Measurements from ENCODE around the gene GGNBP2.

Gene GGNBP2

GRCh38 chr17:36597866-36598777, 53.4 kb downstream of the GGNBP2 start:
- TF ChIP-seq GATA2 (IDR thresholded peaks at IDR 0.05; ENCODE audit: low read depth, low read length) (no peak), GATA3 (IDR thresholded peaks at IDR 0.05; ENCODE audit: low read depth, low read length) (no peak)

GRCh38 chr17:36598951-36599401, 54.3 kb downstream of the GGNBP2 start:
- TF ChIP-seq GATA2 (IDR thresholded peaks at IDR 0.05; ENCODE audit: low read depth, low read length) (no peak), GATA3 (IDR thresholded peaks at IDR 0.05; ENCODE audit: low read depth, low read length) (no peak)

- TF ChIP-seq GATA2 (IDR thresholded peaks at IDR 0.05; ENCODE audit: low read depth, low read length) (no peak), GATA3 (IDR thresholded peaks at IDR 0.05; ENCODE audit: low read depth, low read length) (no peak)
These were observed 55.0 kb downstream of the GGNBP2 start for GRCh38 chr17:36599546-36600250.

- no peak for TF ChIP-seq GATA3 (IDR thresholded peaks at IDR 0.05; ENCODE audit: low read depth, low read length)
- no peak for TF ChIP-seq GATA2 (IDR thresholded peaks at IDR 0.05; ENCODE audit: low read depth, low read length)
These were observed 55.7 kb downstream of the GGNBP2 start for GRCh38 chr17:36600465-36600864.

GRCh38 chr17:36600936-36601302, 56.2 kb downstream of the GGNBP2 start:
- no peak for TF ChIP-seq GATA2 (IDR thresholded peaks at IDR 0.05; ENCODE audit: low read depth, low read length)
- TF ChIP-seq GATA3 (IDR thresholded peaks at IDR 0.05; ENCODE audit: low read depth, low read length): no peak

- TF ChIP-seq GATA2 (IDR thresholded peaks at IDR 0.05; ENCODE audit: low read depth, low read length): no peak
- no peak for TF ChIP-seq GATA3 (IDR thresholded peaks at IDR 0.05; ENCODE audit: low read depth, low read length)
These were observed 56.7 kb downstream of the GGNBP2 start, which contains the start of gene MRM1 for GRCh38 chr17:36601303-36602029. Gene MRM1 (plus strand): TSS chr17:36601583. CDS start chr17:36601811, 228 bp downstream.

GRCh38 chr17:36602030-36602748, 57.5 kb downstream of the GGNBP2 start:
- TF ChIP-seq GATA3 (IDR thresholded peaks at IDR 0.05; ENCODE audit: low read depth, low read length) (no peak), GATA2 (IDR thresholded peaks at IDR 0.05; ENCODE audit: low read depth, low read length) (no peak)

GRCh38 chr17:36602924-36603384, 58.2 kb downstream of the GGNBP2 start:
- TF ChIP-seq GATA3 (IDR thresholded peaks at IDR 0.05; ENCODE audit: low read depth, low read length): no peak
- TF ChIP-seq GATA2 (IDR thresholded peaks at IDR 0.05; ENCODE audit: low read depth, low read length): no peak

- no peak for TF ChIP-seq GATA2 (IDR thresholded peaks at IDR 0.05; ENCODE audit: low read depth, low read length)
- TF ChIP-seq GATA3 (IDR thresholded peaks at IDR 0.05; ENCODE audit: low read depth, low read length): no peak
These were observed 63.6 kb downstream of the GGNBP2 start for GRCh38 chr17:36608280-36608679.

GRCh38 chr17:36608794-36609497, 64.2 kb downstream of the GGNBP2 start:
- no peak for TF ChIP-seq GATA2 (IDR thresholded peaks at IDR 0.05; ENCODE audit: low read depth, low read length)
- TF ChIP-seq GATA3 (IDR thresholded peaks at IDR 0.05; ENCODE audit: low read depth, low read length): no peak

- TF ChIP-seq GATA2 (IDR thresholded peaks at IDR 0.05; ENCODE audit: low read depth, low read length) (no peak), GATA3 (IDR thresholded peaks at IDR 0.05; ENCODE audit: low read depth, low read length) (no peak)
These were observed 64.8 kb downstream of the GGNBP2 start for GRCh38 chr17:36609498-36609862.

- TF ChIP-seq GATA2 (IDR thresholded peaks at IDR 0.05; ENCODE audit: low read depth, low read length) (no peak), GATA3 (IDR thresholded peaks at IDR 0.05; ENCODE audit: low read depth, low read length) (no peak)
These were observed 65.8 kb downstream of the GGNBP2 start for GRCh38 chr17:36610474-36610873.
